ENCODE results near the gene OR52E8.
A peak's percentile ranks its signal among the peaks of the same experiment; 100 is the strongest.

The OR52E8 gene

GRCh38 chr11:5857590-5857989 is at the start of gene OR52E8:
TSS of gene OR52E8 (minus strand) at chr11:5857690. CDS start at chr11:5857690, 0 bp downstream.
- DNase-seq (ENCODE audit: low spot score): no peak

- DNase-seq (ENCODE audit: low spot score): no peak
Observed at GRCh38 chr11:5899534-5899933, 42.0 kb upstream of the OR52E8 start.

GRCh38 chr11:5892908-5893307 is 35.4 kb upstream of the OR52E8 start, which contains the start of gene OR52E5:
TSS of gene OR52E5 (plus strand) at chr11:5893208. CDS start at chr11:5900777, 7,569 bp downstream.
- DNase-seq (ENCODE audit: low spot score): no peak

DNA sequence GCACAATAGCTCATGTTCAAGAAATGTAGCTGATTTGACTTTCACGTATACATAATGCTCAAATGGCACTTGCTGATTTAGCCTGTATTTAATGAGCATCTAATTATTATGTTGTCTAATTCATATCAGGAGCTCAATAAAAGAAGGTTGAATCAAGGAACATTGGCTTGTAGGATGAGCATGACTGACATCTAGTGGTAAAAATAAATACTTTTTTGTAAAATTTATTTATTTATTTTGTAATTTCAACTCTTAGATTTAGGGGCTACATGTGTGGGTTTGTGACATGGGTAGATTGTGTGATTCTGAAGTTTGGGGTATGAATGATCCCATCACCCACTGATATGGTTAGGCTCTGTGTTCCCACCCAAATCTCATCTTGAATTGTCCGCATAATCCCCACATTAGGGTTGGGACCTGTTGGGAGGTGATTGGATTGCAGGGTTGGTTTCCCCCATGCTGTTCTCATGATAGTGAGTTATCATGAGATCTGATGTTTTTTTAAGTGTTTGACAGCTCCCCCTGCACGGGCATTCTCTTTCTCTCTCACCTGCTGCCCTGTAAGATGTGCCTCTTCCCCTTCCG is 33.8 kb upstream of the OR52E8 start:
- peak; percentile 37 for DNase-seq (ENCODE audit: low spot score)

DNA sequence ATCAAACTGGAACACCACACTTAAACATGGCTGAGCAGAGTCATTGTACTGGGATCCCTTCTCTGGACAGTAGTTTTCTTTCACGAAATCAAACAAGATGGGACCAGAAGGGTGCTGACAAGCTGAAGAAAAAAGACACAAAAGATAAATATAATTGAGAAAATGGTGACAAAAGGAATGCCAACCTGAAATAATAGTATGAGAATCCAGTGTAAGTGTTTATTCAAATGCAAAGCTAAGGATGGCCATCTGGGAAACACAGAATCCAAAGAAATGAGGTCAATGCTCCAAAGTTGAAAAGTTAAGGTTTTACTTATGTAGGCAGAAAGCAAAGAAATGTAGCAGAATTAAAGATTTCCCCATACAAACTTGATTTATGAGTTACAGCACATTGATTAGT is 30.2 kb upstream of the OR52E8 start:
- DNase-seq (ENCODE audit: low spot score): no peak

DNA sequence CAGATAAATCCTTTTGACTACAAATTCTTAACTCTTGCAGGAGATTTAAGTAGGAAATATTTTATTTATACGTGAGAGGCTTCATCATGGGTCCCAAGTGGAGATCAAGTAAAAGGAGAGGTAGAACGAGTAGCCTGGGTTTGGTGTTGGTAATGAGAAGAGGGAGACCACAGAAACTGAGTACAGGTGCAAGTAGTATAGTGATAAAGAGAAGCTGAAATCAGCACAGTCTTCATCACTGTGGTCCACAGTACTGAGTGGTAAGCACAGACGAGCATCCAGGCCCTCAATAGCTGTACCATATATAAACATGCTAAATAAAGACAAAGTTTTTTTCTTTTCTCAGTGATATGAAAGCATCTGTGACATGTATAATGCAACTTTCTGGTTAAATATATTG is 29.7 kb upstream of the OR52E8 start:
- DNase-seq (ENCODE audit: low spot score): no peak

- no peak for DNase-seq (ENCODE audit: low spot score)
Observed at GRCh38 chr11:5881756-5882155, 24.3 kb upstream of the OR52E8 start.

DNA sequence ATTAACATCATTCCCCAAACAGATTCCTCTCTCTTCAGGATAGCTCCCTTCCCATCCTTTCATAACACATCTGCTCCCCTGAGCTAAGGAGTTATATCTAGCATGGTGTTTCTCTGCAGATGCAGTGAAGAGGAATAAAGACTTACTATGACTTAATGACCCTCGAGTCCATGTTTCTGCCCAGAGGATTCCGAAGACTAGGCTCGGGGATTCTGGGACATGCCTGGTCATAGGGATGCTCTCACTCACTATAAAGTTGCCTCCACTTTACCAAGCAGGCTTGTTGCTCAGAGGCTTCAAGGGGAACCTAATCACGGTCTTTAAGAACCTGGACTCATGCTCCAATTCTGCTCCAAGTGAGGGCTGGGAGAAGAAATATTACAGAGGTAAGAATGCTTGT is 22.8 kb upstream of the OR52E8 start, which contains the start of gene OR52E4:
Gene OR52E4, plus strand, starts transcription at position 301 of the 400 bp plus-strand sequence. CDS start 3,664 bp downstream, outside the sequence.
- DNase-seq (ENCODE audit: low spot score): no peak

DNA sequence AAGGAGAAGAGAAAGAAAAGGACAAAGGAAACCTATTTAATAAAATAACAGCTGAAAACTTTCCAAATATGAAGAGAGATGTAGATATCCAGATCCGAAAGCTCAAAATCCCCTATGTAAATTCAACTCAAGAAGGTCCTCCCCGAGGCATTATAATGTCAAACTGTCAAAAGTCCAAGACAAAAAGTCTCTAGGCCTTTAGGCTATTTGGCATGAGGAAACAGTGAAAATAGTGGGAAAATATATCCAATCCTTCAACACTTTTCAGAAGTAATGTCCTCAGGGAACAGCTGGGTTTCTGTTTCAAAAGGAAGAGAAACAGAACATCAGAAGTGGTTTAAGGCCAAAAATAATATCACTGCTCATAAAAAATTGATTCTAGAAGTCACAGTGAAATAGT is 21.1 kb upstream of the OR52E8 start:
- DNase-seq (ENCODE audit: low spot score): no peak

DNA sequence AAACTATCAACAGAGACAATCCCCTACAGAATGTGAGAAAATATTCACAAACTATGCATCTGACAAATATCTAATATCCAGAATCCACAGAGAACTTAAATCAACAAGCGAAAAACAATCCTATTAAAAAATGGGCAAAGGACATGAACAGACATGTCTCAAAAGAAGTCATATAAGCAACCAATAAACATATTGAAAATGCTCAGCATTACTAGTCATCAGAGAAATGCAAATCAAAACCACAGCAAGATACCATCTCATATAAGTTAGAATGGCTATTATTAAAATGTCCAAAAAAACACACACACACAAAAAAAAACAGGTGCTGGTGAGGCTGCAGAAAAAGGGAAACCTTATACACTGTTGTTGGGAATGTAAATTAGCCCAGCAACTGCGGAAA is 8.3 kb upstream of the OR52E8 start:
- DNase-seq (ENCODE audit: low spot score): no peak

GRCh38 chr11:5851002-5851401 is 6.5 kb downstream of the OR52E8 start:
- no peak for DNase-seq (ENCODE audit: low spot score)

DNA sequence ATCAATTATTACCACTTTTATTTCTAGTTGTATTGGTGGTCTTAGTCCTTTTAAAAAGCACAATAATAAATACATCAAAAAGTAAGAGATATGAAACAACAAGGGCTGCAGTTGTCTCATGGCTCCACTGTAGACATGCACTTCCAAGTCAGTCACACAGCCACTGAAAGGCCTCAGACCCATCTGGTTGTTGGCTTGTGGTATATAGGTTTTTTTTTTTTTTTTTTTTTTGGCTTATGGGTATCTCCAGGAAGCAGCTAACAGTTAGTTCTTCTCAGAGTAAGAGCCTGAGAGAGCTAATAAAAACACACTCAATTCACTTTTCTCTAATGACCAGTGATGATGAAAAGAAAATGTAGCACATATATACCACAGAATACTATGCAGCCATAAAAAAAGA is 9.8 kb downstream of the OR52E8 start:
- DNase-seq (ENCODE audit: low spot score): no peak

DNA sequence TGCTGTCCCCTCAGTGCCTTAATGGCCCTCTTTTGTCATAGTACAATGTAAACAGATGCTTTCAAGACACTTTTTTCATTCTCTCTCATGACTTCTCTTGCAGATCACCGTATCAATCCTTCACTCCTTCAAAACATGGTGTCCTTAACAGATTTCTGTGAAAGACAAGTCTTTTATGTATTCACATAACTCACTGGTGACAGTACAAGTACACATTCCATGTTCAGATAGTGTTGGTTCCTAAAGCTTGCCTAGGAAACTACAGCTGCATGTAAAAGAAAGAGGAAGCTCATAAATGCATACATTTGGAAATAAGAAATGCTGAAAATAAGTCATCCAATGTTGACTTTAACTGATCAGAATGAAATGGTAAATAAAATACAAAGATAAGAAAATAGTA is 10.8 kb downstream of the OR52E8 start:
- no peak for DNase-seq (ENCODE audit: low spot score)

DNA sequence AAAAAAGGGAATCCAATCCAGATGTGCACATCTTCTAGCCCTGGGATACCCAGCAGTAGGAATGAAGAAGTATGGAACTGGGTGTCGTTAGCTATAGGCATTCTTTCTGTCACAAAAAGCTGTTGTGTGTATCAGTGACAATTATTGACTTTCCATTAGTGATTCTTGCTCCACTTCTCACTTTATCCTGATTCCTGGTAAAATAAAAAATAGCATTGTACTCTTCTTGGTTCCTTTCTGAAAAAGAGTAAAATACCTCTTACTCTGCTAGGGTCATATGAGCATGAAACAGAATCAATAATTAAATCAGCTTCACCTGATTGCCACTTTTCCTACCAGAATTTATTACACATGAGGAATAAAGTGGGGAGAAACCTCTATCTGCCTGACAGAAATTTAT is 15.7 kb downstream of the OR52E8 start, which contains the start of gene OR52E6:
Gene OR52E6, minus strand, starts transcription at position 101 of the 400 bp plus-strand sequence. Its CDS starts 0 bp downstream, at position 101.
- DNase-seq (ENCODE audit: low spot score): no peak

DNA sequence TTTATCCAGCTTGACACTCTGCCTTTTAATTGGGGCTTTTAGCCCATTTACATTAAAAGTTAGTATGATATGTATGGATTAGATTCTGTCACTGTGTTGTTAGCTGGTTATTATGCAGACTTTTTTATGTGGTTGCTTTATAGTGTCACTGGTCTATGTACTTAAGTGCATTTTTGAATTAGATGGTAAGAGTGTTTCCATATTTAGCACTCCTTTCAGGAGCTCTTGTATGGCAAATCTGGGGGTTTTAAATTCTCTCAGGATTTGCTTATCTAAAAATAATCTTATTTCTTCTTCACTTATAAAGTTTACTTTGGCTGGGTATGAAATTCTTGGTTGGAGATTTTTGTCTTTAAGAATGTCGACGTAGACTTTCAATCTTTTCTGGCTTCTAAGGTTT is 19.8 kb downstream of the OR52E8 start:
- no peak for DNase-seq (ENCODE audit: low spot score)

- DNase-seq (ENCODE audit: low spot score): no peak
Observed at GRCh38 chr11:5833446-5833845, 24.0 kb downstream of the OR52E8 start.

GRCh38 chr11:5831196-5831829 is 26.2 kb downstream of the OR52E8 start:
- no peak for DNase-seq (ENCODE audit: low spot score)

GRCh38 chr11:5818245-5818886 is 39.1 kb downstream of the OR52E8 start:
- DNase-seq (ENCODE audit: low spot score): no peak

GRCh38 chr11:5815534-5815933 is 42.0 kb downstream of the OR52E8 start:
- peak; percentile 24 for DNase-seq (ENCODE audit: low spot score)

DNA sequence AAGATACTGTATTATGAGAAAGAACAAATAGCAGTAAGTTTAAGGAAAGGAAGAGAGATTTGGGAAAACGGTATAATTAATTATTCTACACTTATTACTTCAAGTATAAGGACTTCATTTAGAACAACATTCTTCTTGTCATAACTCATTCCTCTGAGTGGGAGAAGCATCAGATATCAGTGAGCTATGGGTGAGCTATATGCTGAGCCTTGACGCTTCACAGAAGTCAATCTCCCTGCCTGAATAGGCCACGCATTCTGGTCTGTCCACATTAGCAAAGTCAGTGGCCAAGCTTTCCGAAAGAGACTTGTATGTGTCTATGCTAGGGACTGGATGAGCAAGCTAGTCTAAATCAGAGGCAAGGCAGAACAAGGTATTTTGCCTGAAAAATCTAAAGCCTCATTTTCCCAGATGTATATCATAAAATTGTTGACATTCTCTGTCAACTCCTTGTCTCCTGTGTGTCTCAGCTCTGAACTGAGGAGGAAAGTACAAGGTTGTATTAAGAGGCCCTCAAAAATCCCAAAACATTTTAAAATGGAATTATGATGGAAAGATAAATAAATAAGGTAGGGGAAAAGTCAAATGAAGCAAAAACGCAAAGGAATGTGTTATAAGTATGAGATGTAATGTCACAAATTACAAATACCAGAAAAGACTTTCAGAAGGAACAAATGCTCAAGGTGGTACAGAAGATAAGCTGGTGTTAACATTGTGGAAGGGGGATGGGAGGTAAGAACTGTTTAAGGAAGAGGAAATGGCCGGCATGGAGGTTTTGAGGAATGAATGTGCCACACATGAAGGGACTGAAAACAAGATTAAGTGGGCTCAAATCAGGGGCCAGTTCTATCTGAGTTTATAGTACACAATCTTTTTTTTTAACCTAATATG is 47.3 kb downstream of the OR52E8 start:
- DNase-seq (ENCODE audit: low spot score): no peak

- no peak for DNase-seq (ENCODE audit: low spot score)
Observed at GRCh38 chr11:5809122-5809519, 48.4 kb downstream of the OR52E8 start.

DNA sequence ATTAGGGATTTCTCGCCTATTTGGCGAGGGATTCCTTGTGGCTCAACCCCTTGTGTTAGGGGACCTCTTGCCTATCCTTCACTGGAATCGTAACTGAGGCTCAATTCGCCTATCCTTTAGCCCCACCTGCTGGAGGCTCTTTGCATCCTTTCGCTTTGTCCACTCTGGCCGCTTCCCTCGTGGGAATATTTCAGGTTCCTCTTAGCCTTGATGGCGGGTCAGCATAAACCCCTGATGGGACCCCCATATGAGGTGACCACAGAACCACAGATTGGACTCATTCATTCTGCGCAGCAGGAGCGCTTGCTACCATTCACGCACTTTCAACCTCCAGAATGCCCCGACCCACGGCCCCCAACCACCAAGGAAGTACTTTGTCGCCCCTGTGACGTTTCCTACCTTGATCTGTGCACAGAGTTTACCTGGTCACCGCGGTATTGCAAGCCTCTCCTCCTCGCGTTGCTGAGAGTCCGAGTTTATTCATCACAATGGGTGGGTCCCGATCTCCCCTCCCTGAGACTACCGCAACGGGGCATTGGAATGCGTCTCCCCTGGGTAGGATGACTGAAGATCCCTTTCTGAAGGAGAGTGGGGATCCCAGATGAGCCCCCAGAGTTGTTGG is 48.9 kb downstream of the OR52E8 start, which contains the start of gene OR52N2:
Gene OR52N2, plus strand, starts transcription at position 425 of the 622 bp plus-strand sequence. CDS start 11,412 bp downstream, outside the sequence.
- DNase-seq (ENCODE audit: low spot score): peak; percentile 77
